Measurements from ENCODE around the gene RFC5. TPM values are rescaled to one million over a fixed set of nuclear protein-coding genes. Genes with fewer than 3 reads are reported as not detected.
"Not testable (repeated sequence)": the region's sequence is repeated elsewhere in the genome, so short reads cannot be mapped to it uniquely, and the experiment has no call there.

The RFC5 gene
- total RNA-seq, 1 experiment from 2014 or later: 62.1 TPM

- H3K4me1 ChIP-seq (ENCODE audit: insufficient read depth, low read length, poor library complexity, severe bottlenecking): peaks cover 11% of the 10 kb centered on the region
- peak overlapping the region; percentile 93 for H3K4me3 ChIP-seq (ENCODE audit: low read depth, low read length, poor library complexity, severe bottlenecking)
- CTCF ChIA-PET: interaction anchor here (0.6 kb wide), 1 partner anchor 16 kb away, joined by 3 read pairs; no protein-coding TSS in a partner anchor
- TF ChIP-seq CTCF (conservative IDR thresholded peaks at IDR 0.05; ENCODE audit: low read depth, low read length): no peak
- no peak for TF ChIP-seq EZH2 (IDR thresholded peaks at IDR 0.05; ENCODE audit: borderline replicate concordance, low read depth, low read length, poor library complexity, severe bottlenecking)
- POLR2A ChIA-PET (ENCODE audit: low non-redundant PET): no interaction called here
- H3K36me3 ChIP-seq (ENCODE audit: insufficient read depth, low read length, poor library complexity, severe bottlenecking): peaks cover 42% of the 10 kb centered on the region
- no peaks in the 10 kb centered on the region for H3K27me3 ChIP-seq (replicated peaks; ENCODE audit: insufficient read depth, low read depth, low read length, poor library complexity)
- intact Hi-C loops (cut with micrococcal nuclease; ENCODE audit: unreplicated experiment): no loop called here
- no peak overlapping the region for H3K27ac ChIP-seq (ENCODE audit: low read depth, low read length, poor library complexity, severe bottlenecking)
- no TSS peak for BruUV-seq (replicated peaks)
- H3K9me3 ChIP-seq (ENCODE audit: low read depth, low read length, poor library complexity, severe bottlenecking): no peaks in the 10 kb centered on the region
- DNase-seq (ENCODE audit: low spot score): no peak
Measured at GRCh38 chr12:118017926-118018325, 1.4 kb downstream of the RFC5 start.

GRCh38 chr12:118020036-118020435 is 3.5 kb downstream of the RFC5 start:
- POLR2A ChIA-PET (ENCODE audit: low non-redundant PET): no interaction called here
- CTCF ChIA-PET: no interaction called here
- no peak overlapping the region for H3K4me3 ChIP-seq (ENCODE audit: low read depth, low read length, poor library complexity, severe bottlenecking)
- intact Hi-C loops (cut with micrococcal nuclease; ENCODE audit: unreplicated experiment): no loop called here
- H3K27me3 ChIP-seq (replicated peaks; ENCODE audit: insufficient read depth, low read depth, low read length, poor library complexity): no peaks in the 10 kb centered on the region
- H3K36me3 ChIP-seq (ENCODE audit: insufficient read depth, low read length, poor library complexity, severe bottlenecking): peaks cover 52% of the 10 kb centered on the region
- peaks cover 11% of the 10 kb centered on the region for H3K4me1 ChIP-seq (ENCODE audit: insufficient read depth, low read length, poor library complexity, severe bottlenecking)
- TF ChIP-seq CTCF (conservative IDR thresholded peaks at IDR 0.05; ENCODE audit: low read depth, low read length): no peak
- no peaks in the 10 kb centered on the region for H3K9me3 ChIP-seq (ENCODE audit: low read depth, low read length, poor library complexity, severe bottlenecking)
- DNase-seq (ENCODE audit: low spot score): no peak
- H3K27ac ChIP-seq (ENCODE audit: low read depth, low read length, poor library complexity, severe bottlenecking): no peak overlapping the region
- BruUV-seq (replicated peaks): no TSS peak

- peaks cover 11% of the 10 kb centered on the region for H3K4me1 ChIP-seq (ENCODE audit: insufficient read depth, low read length, poor library complexity, severe bottlenecking)
- BruUV-seq (replicated peaks); H3K27ac ChIP-seq (ENCODE audit: low read depth, low read length, poor library complexity, severe bottlenecking); CTCF ChIA-PET; H3K9me3 ChIP-seq (ENCODE audit: low read depth, low read length, poor library complexity, severe bottlenecking); H3K27me3 ChIP-seq (replicated peaks; ENCODE audit: insufficient read depth, low read depth, low read length, poor library complexity); intact Hi-C loops (cut with micrococcal nuclease; ENCODE audit: unreplicated experiment); H3K4me3 ChIP-seq (ENCODE audit: low read depth, low read length, poor library complexity, severe bottlenecking); DNase-seq (ENCODE audit: low spot score); POLR2A ChIA-PET (ENCODE audit: low non-redundant PET): not testable (repeated sequence)
- H3K36me3 ChIP-seq (ENCODE audit: insufficient read depth, low read length, poor library complexity, severe bottlenecking): peaks cover 73% of the 10 kb centered on the region
Measured at GRCh38 chr12:118022097-118022727, 5.7 kb downstream of the RFC5 start.

- POLR2A ChIA-PET (ENCODE audit: low non-redundant PET): interaction anchor here (0.6 kb wide), 1 partner anchor 10 kb away, joined by 15 read pairs; no protein-coding TSS in a partner anchor
- Histone ChIP-seq H3K4me1 (ENCODE audit: insufficient read depth, low read length, poor library complexity, severe bottlenecking) (peaks cover 6% of the 10 kb centered on the region), H3K4me3 (ENCODE audit: low read depth, low read length, poor library complexity, severe bottlenecking) (no peak overlapping the region), H3K9me3 (ENCODE audit: low read depth, low read length, poor library complexity, severe bottlenecking) (no peaks in the 10 kb centered on the region), H3K36me3 (ENCODE audit: insufficient read depth, low read length, poor library complexity, severe bottlenecking) (peaks cover 75% of the 10 kb centered on the region), H3K27me3 (replicated peaks; ENCODE audit: insufficient read depth, low read depth, low read length, poor library complexity) (no peaks in the 10 kb centered on the region), H3K27ac (ENCODE audit: low read depth, low read length, poor library complexity, severe bottlenecking) (no peak overlapping the region)
- no peak for DNase-seq (ENCODE audit: low spot score)
- no TSS peak for BruUV-seq (replicated peaks)
- no peak for TF ChIP-seq EZH2 (IDR thresholded peaks at IDR 0.05; ENCODE audit: borderline replicate concordance, low read depth, low read length, poor library complexity, severe bottlenecking)
- no peak for TF ChIP-seq CTCF (conservative IDR thresholded peaks at IDR 0.05; ENCODE audit: low read depth, low read length)
- intact Hi-C loops (cut with micrococcal nuclease; ENCODE audit: unreplicated experiment): no loop called here
- CTCF ChIA-PET: no interaction called here
Measured at GRCh38 chr12:118022728-118023109, 6.2 kb downstream of the RFC5 start.
